ENCODE measurements around the gene MYH10. TPM values are rescaled to one million over a fixed set of nuclear protein-coding genes. Genes with fewer than 3 reads are reported as not detected.
A peak's percentile ranks its signal among the peaks of the same experiment; 100 is the strongest.

The MYH10 gene
- total and polyA plus RNA-seq, 4 donors, result 9.1 to 79.1 (median 25.9) TPM

DNA sequence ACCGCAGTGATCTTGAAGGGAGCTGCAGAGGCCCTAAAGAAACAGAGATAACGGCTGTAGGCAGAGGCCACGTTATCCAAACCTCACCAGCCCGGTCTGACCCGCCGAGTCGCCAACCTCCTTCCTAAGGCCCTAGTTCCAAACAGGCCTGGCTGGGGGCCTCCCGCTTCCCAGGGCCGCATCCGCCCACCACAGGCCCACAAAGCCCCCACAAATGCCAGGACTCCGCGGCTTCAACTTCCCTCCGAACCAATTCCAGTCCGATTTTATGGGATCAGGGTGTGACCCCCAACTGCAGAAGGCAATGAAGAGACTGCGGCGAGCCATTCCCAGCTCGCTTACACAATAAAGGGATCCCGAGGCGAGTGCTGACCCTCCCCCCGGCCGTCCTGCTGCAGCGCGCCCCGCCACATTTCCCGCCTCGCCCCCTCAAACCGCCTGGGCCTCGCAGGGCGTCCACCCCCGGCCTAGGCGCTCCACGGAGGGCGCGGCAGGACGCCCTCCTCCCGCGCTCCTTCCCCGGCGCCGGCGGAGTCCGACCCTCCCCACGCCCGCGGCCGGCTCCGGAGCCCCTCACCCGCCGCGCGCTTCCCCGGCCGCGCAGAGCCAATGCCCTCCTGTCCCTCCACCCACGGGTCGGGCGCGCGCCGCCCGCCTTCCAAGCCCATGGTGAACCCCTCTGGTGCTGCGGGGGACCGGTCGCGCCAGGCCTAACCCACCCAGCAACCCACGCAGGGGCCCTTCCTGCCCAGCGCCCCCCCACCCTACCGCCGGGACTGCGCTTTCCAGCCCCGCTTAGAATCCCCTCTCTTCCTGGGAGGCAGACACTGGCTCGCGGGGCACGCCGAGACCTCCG, 926 bp downstream of the MYH10 start:
- H3K27me3 ChIP-seq (ENCODE audit: control insufficient read depth in 4 of 4, insufficient read depth in 4 of 4, low read length in 3 of 4), result no peaks in the 10 kb centered on the region
- WGBS, result under 1% methylated on average over 76 of the region's 76 CpGs

More for the DNA sequence above, 926 bp downstream of the MYH10 start:
- Histone ChIP-seq H3K36me3 (ENCODE audit: control insufficient read depth in 4 of 4, insufficient read depth in 3 of 4, low read depth in 1 of 4, low read length in 3 of 4) (no peaks in the 10 kb centered on the region), H3K4me1 (ENCODE audit: control insufficient read depth in 4 of 4, insufficient read depth in 4 of 4, low read length in 3 of 4) (peaks cover 3 to 21% (median 6%) of the 10 kb centered on the region in 4 donors), H3K27ac (ENCODE audit: low read depth in 1 of 2, low read length in 2 of 2) (peak overlapping the region; percentile 69 to 96), H3K4me3 (ENCODE audit: low read depth in 1 of 3, low read length in 3 of 3) (peak overlapping the region; percentile 73 to 95 (median 83)), H3K9me3 (ENCODE audit: control insufficient read depth in 4 of 4, low read length in 3 of 4) (no peaks in the 10 kb centered on the region), H3K9ac (ENCODE audit: low read depth in 1 of 2, low read length in 2 of 2) (peak overlapping the region in 1 of 2 donors; percentile 17)
- TF ChIP-seq, protein P1, sequence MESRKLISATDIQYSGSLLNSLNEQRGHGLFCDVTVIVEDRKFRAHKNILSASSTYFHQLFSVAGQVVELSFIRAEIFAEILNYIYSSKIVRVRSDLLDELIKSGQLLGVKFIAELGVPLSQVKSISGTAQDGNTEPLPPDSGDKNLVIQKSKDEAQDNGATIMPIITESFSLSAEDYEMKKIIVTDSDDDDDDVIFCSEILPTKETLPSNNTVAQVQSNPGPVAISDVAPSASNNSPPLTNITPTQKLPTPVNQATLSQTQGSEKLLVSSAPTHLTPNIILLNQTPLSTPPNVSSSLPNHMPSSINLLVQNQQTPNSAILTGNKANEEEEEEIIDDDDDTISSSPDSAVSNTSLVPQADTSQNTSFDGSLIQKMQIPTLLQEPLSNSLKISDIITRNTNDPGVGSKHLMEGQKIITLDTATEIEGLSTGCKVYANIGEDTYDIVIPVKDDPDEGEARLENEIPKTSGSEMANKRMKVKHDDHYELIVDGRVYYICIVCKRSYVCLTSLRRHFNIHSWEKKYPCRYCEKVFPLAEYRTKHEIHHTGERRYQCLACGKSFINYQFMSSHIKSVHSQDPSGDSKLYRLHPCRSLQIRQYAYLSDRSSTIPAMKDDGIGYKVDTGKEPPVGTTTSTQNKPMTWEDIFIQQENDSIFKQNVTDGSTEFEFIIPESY (IDR thresholded peaks at IDR 0.05), result no peak
- TF ChIP-seq YY1 (IDR thresholded peaks at IDR 0.05), result no peak
- TF ChIP-seq, protein P2, sequence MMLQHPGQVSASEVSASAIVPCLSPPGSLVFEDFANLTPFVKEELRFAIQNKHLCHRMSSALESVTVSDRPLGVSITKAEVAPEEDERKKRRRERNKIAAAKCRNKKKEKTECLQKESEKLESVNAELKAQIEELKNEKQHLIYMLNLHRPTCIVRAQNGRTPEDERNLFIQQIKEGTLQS (IDR thresholded peaks at IDR 0.05), result no peak
- no peak for TF ChIP-seq RXRA (IDR thresholded peaks at IDR 0.05)
- no peak for TF ChIP-seq GABPA (IDR thresholded peaks at IDR 0.05 in 1 of 2, conservative IDR thresholded peaks at IDR 0.05 in 1 of 2)
- no peak for TF ChIP-seq TAF1 (conservative IDR thresholded peaks at IDR 0.05)
- no peak for TF ChIP-seq SP1 (IDR thresholded peaks at IDR 0.05)
- no peak for TF ChIP-seq JUND (IDR thresholded peaks at IDR 0.05)
- no peak for TF ChIP-seq FOXA2 (IDR thresholded peaks at IDR 0.05)
- TF ChIP-seq HNF4G (IDR thresholded peaks at IDR 0.05), result no peak
- no peak for TF ChIP-seq CTCF (IDR thresholded peaks at IDR 0.05; ENCODE audit: low read depth, low read length, missing input control)
- TF ChIP-seq HNF4A (conservative IDR thresholded peaks at IDR 0.05), result no peak
- TF ChIP-seq FOXA1 (IDR thresholded peaks at IDR 0.05), result no peak
- TF ChIP-seq, protein P3, sequence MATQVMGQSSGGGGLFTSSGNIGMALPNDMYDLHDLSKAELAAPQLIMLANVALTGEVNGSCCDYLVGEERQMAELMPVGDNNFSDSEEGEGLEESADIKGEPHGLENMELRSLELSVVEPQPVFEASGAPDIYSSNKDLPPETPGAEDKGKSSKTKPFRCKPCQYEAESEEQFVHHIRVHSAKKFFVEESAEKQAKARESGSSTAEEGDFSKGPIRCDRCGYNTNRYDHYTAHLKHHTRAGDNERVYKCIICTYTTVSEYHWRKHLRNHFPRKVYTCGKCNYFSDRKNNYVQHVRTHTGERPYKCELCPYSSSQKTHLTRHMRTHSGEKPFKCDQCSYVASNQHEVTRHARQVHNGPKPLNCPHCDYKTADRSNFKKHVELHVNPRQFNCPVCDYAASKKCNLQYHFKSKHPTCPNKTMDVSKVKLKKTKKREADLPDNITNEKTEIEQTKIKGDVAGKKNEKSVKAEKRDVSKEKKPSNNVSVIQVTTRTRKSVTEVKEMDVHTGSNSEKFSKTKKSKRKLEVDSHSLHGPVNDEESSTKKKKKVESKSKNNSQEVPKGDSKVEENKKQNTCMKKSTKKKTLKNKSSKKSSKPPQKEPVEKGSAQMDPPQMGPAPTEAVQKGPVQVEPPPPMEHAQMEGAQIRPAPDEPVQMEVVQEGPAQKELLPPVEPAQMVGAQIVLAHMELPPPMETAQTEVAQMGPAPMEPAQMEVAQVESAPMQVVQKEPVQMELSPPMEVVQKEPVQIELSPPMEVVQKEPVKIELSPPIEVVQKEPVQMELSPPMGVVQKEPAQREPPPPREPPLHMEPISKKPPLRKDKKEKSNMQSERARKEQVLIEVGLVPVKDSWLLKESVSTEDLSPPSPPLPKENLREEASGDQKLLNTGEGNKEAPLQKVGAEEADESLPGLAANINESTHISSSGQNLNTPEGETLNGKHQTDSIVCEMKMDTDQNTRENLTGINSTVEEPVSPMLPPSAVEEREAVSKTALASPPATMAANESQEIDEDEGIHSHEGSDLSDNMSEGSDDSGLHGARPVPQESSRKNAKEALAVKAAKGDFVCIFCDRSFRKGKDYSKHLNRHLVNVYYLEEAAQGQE (IDR thresholded peaks at IDR 0.05), result no peak
- DNase-seq (ENCODE audit: low spot score), result peak; percentile 72

Measured in liver (tissue), 9 donors.